Naive thymus-derived CD8-positive, alpha-beta T cell (primary cell): ENCODE data around the gene EEF1AKMT2. TPM values are rescaled to one million over a fixed set of nuclear protein-coding genes. Genes with fewer than 3 reads are reported as not detected.

Experiments
- ATAC-seq, 2 donors: fragments of 150-1000 bp; cut with Tn5 transposase in 1 of 2; sonication (Bioruptor Pico), chemical (Tn5 transposase) in 1 of 2; 1 replicate in 1 of 2; 2 replicates in 1 of 2; pipeline ENCODE4 v1.10.0; 2021; ENCODE audit warnings: mild to moderate bottlenecking in 2 of 2, moderate library complexity in 2 of 2
- POLR2A ChIA-PET: fragments of 350-600 bp; sonication (Branson Sonifier 250); formaldehyde crosslinking; loops from one replicate; lab custom pipeline; 2021; ENCODE audit warnings: antibody characterized with exemption; lab: Charles Lee
- DNase-seq, 10 donors: peaks; one replicate each; pipeline versions ENCODE4 v3.0.0 to v3.0.0-alpha.2; 2020 to 2022
- H3K27ac Mint-ChIP-seq, 10 donors: one replicate each; pipeline ENCODE4 v1.8.0; 2020 to 2022; ENCODE audit warnings: mild to moderate bottlenecking in 10 of 10, mixed read lengths in 10 of 10, moderate library complexity in 4 of 10, inconsistent platforms in 1 of 10
- H3K27me3 Mint-ChIP-seq, 5 donors: one replicate each; pipeline ENCODE4 v1.8.0; 2021 to 2022; ENCODE audit warnings: mixed read lengths in 5 of 5
- H3K36me3 Mint-ChIP-seq, 3 donors: one replicate each; pipeline ENCODE4 v1.8.0; 2020 to 2022; ENCODE audit warnings: mixed read lengths in 3 of 3, mild to moderate bottlenecking in 2 of 3, inconsistent platforms in 1 of 3
- H3K4me1 Mint-ChIP-seq, 4 donors: one replicate each; pipeline ENCODE4 v1.8.0; 2021 to 2022; ENCODE audit warnings: mixed read lengths in 4 of 4
- H3K4me3 Mint-ChIP-seq, 10 donors: one replicate each; pipeline ENCODE4 v1.8.0; 2020 to 2022; ENCODE audit warnings: mild to moderate bottlenecking in 10 of 10, mixed read lengths in 10 of 10, moderate library complexity in 6 of 10, inconsistent platforms in 1 of 10
- H3K9me3 Mint-ChIP-seq, 9 donors: one replicate each; pipeline ENCODE4 v1.8.0; 2020 to 2022; ENCODE audit warnings: mixed read lengths in 9 of 9, mild to moderate bottlenecking in 3 of 9, inconsistent platforms in 1 of 9, moderate library complexity in 1 of 9
- polyA plus RNA-seq, 3 donors: library from polyadenylated mRNA; unstranded; fragments of 300-500 nt; fragmentation: Illumina TruSeq; gene quantifications; one replicate each; pipeline ENCODE4 v1.2.3, GENCODE V29; 2021
- total RNA-seq, 8 experiments: library from RNA in 2 of 8; stranded (reverse) in 2 of 8; gene quantifications; one replicate each; pipeline ENCODE4 v1.2.3 and lab custom pipeline; 2021 to 2026

The EEF1AKMT2 gene
- total and polyA plus RNA-seq, 5 experiments from 2014 or later = 18.4 to 29.9 (median 22.4) TPM

DNA sequence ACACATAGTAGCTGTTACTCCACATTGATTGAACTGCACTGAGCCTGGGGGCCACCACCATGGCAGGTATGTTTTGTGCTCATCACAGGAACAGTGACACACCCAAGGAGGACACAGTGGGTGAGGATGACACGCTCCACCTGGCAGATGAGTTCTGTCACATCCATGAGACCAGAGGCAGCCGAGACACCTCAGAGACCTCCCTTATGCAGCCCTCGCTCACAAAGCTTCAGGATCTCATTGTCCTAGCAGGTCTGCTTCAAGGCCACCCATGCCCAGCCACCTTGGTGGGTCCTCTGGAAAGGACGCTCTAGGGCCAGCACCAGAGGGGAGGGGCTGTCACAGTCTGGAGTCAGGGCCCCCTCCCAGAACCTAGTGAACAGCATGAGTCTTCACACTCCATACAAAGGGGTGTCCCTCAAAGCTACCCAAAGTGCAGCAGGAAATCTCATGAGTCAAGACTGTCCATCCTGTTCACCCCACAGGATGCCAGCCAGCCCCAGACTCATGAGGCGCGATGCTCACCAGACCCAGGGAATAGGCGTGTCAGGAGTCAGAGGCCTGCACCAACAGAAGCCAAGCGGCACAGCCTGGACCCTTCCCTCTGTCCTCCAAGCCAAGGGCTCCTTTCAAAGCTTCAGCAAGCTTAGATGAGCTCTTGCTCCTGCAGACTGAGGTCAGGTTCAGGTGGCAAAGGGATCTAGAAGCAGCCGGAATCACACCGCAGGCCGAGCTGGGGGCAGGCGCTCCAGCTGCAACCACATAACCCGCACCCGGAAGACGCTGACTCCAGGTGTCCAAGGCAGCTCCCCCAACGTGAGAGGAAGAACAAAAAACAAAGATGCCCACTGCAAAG lies 57.1 kb downstream of the EEF1AKMT2 start:
- H3K9me3 Mint-ChIP-seq = no peaks in the 10 kb centered on the region
- ATAC-seq (peak; percentile 42 to 71), DNase-seq (peak in 1 of 10 donors; percentile 10)
- H3K4me1 Mint-ChIP-seq = peaks cover 44 to 99% (median 84%) of the 10 kb centered on the region in 4 donors
- peak overlapping the region; percentile 17 to 96 (median 84) for H3K27ac Mint-ChIP-seq
- POLR2A ChIA-PET = interaction anchor here (0.5 to 4.7 kb wide), 8 partner anchors 11 to 115 kb away, joined by 3 to 27 read pairs (median 4); no protein-coding TSS in a partner anchor
- H3K27me3 Mint-ChIP-seq = no peaks in the 10 kb centered on the region
- peaks cover 0 to 5% (median 0%) of the 10 kb centered on the region in 3 donors for H3K36me3 Mint-ChIP-seq
- H3K4me3 Mint-ChIP-seq = peak overlapping the region; percentile 46 to 81 (median 70)

DNA sequence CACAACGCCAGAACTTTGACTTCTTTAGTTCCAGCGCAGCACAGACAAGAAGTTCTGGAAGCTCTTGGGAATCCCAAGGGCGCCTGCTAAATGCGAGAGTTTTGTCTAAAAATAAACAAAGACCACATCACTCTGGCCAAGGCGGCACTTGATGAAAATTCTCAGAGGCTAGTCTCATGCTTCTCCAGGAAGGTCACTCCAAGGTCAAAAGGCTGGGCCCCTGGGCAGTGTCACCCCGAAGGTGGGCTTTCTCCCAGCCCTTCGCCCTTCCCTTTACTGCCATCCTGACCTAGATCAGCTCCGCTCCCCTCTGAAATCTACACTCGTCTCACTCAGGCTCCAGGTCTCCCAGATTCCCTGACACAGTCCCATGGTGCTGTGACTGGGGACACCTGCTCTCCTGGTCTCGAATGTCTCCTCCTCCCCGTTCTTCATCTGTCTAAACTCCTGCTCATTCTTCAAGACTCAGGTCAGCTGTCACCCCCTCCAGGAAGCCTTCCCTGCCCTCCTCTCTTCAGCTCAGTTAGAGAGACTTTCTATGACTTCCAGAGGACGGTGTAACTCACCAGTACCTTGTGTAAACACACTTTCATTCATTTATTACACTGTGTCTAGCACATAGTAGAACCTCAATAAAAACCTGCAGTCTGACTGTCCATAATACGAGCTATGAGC lies 58.0 kb downstream of the EEF1AKMT2 start:
- H3K4me1 Mint-ChIP-seq = peaks cover 45 to 99% (median 84%) of the 10 kb centered on the region in 4 donors
- H3K9me3 Mint-ChIP-seq = no peaks in the 10 kb centered on the region
- POLR2A ChIA-PET = interaction anchor here (0.7 to 4.7 kb wide), 9 partner anchors 10 to 1575 kb away, joined by 3 to 27 read pairs (median 3); no protein-coding TSS in a partner anchor
- H3K27me3 Mint-ChIP-seq = no peaks in the 10 kb centered on the region
- DNase-seq (no peak), ATAC-seq (no peak)
- H3K4me3 Mint-ChIP-seq = peak overlapping the region; percentile 2 to 81 (median 67)
- H3K27ac Mint-ChIP-seq = peak overlapping the region; percentile 74 to 96 (median 84)
- H3K36me3 Mint-ChIP-seq = peaks cover 0 to 5% (median 0%) of the 10 kb centered on the region in 3 donors

GRCh38 chr10:124732931-124733570 lies 58.6 kb downstream of the EEF1AKMT2 start:
- ATAC-seq (no peak), DNase-seq (no peak)
- Mint-ChIP-seq H3K4me1 (peaks cover 49 to 99% (median 84%) of the 10 kb centered on the region in 4 donors), H3K27me3 (no peaks in the 10 kb centered on the region), H3K27ac (peak overlapping the region; percentile 19 to 96 (median 81)), H3K9me3 (no peaks in the 10 kb centered on the region), H3K36me3 (peaks cover 0 to 5% (median 0%) of the 10 kb centered on the region in 3 donors), H3K4me3 (peak overlapping the region; percentile 16 to 77 (median 55))
- POLR2A ChIA-PET = interaction anchor here (0.7 to 4.7 kb wide), 6 partner anchors 9 to 1574 kb away, joined by 3 to 27 read pairs (median 4); no protein-coding TSS in a partner anchor

- Mint-ChIP-seq H3K36me3 (peaks cover 0 to 5% (median 0%) of the 10 kb centered on the region in 3 donors), H3K27ac (peak overlapping the region in 5 of 10 donors; percentile 1 to 96 (median 81)), H3K4me3 (peak overlapping the region in 1 of 10 donors; percentile 4), H3K27me3 (no peaks in the 10 kb centered on the region), H3K4me1 (peaks cover 45 to 99% (median 83%) of the 10 kb centered on the region in 4 donors), H3K9me3 (no peaks in the 10 kb centered on the region)
- POLR2A ChIA-PET = interaction anchor here (1.1 to 4.7 kb wide), 4 partner anchors 9 to 82 kb away, joined by 3 to 27 read pairs (median 7); no protein-coding TSS in a partner anchor
- ATAC-seq (no peak), DNase-seq (no peak)
These were observed 60.1 kb downstream of the EEF1AKMT2 start for GRCh38 chr10:124731551-124731950.

GRCh38 chr10:124730790-124731189 lies 60.9 kb downstream of the EEF1AKMT2 start:
- no peak overlapping the region for H3K4me3 Mint-ChIP-seq
- H3K9me3 Mint-ChIP-seq = no peaks in the 10 kb centered on the region
- POLR2A ChIA-PET = interaction anchor here (0.8 to 3.9 kb wide), 4 partner anchors 8 to 97 kb away, joined by 3 to 33 read pairs (median 7); no protein-coding TSS in a partner anchor
- no peaks in the 10 kb centered on the region for H3K27me3 Mint-ChIP-seq
- H3K36me3 Mint-ChIP-seq = peaks cover 0 to 8% (median 0%) of the 10 kb centered on the region in 3 donors
- DNase-seq (no peak), ATAC-seq (no peak)
- H3K27ac Mint-ChIP-seq = peak overlapping the region in 3 of 10 donors; percentile 29 to 95 (median 43)
- H3K4me1 Mint-ChIP-seq = peaks cover 39 to 100% (median 82%) of the 10 kb centered on the region in 4 donors

DNA sequence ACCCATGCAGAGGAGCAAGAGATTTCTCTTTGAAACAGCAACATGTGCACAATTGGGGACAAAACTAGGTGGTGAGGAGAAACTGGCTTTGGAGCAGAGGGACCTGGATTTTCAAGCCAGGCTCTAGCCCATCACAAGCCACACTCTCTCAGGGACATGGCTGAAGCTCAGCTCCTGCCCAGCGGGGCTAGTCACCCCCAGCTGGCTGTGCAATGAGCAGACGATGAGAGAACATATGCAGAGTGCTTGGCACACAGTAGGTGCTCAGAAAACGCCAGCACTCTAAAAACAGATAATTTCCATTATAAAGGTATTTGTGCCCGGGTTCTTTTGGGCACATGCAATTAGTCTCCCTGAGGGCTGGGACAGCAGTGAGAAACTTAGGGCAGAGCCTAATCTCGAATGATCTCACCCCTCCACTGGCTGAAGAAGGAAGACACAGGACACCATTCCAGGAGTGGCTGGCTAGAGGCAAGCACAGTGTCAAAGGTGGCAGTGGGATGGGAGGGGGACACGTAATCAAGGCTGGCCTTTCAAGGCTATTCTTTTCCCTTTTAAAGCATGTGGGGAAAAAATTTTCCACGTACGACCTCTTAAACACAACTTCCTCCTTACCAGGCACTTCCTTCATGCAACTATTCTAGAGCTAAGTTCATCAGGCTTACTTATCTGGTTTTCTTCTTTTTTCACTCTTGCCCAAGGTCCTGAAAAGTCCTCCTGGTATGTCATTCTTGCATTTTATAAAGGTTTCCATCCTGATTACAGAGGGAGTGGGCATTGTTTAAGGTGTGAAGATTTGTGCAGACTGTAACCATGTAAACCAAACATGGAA lies 62.6 kb downstream of the EEF1AKMT2 start:
- peak overlapping the region; percentile 64 to 95 (median 93) for H3K27ac Mint-ChIP-seq
- POLR2A ChIA-PET = interaction anchor here (0.6 to 3.9 kb wide), 11 partner anchors 8 to 94 kb away, joined by 3 to 33 read pairs (median 3); no protein-coding TSS in a partner anchor
- ATAC-seq (peak in 1 of 2 donors; percentile 19), DNase-seq (no peak)
- peaks cover 0 to 8% (median 0%) of the 10 kb centered on the region in 3 donors for H3K36me3 Mint-ChIP-seq
- peaks cover 30 to 100% (median 82%) of the 10 kb centered on the region in 4 donors for H3K4me1 Mint-ChIP-seq
- no peaks in the 10 kb centered on the region for H3K27me3 Mint-ChIP-seq
- H3K4me3 Mint-ChIP-seq = peak overlapping the region; percentile 48 to 83 (median 78)
- no peaks in the 10 kb centered on the region for H3K9me3 Mint-ChIP-seq

DNA sequence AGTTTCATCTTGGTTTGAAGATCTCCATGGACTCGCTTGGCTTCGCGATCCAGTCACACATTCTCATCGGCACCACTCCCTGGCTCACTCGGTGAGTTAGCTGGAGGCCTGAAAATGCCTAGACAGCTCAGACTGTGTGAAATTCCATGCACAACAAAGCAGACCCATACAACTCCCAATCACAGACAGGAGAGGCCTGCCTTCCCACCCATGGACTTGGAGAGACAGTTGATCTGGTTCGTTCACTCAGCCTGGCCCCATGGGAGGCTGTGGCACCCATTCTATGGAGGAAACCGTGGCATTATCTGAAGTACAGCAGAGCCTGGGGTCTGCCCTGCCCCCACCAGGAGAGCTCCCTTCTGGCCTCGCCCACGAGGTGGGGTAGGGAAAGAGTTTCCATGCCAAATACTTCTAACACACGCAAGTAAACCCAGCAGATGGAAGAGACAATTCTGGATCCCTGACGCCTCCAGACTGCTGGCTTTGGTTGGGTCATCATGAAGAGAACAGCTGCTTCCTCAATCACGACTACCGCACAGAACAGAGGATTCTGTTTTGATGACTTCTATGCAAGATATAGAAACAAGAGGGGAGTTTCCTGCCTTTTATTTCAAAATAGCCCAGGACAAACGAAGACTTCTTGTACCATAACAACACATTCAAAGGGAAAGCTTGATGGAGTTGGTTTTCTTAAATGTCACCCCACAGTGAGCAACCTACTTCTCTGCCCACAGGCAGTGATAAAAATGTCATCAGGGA lies 63.4 kb downstream of the EEF1AKMT2 start:
- POLR2A ChIA-PET = interaction anchor here (0.7 to 3.9 kb wide), 10 partner anchors 9 to 94 kb away, joined by 3 to 33 read pairs (median 3); no protein-coding TSS in a partner anchor
- H3K9me3 Mint-ChIP-seq = no peaks in the 10 kb centered on the region
- peak overlapping the region; percentile 48 to 83 (median 78) for H3K4me3 Mint-ChIP-seq
- peaks cover 34 to 100% (median 82%) of the 10 kb centered on the region in 4 donors for H3K4me1 Mint-ChIP-seq
- H3K27ac Mint-ChIP-seq = peak overlapping the region; percentile 64 to 95 (median 92)
- H3K36me3 Mint-ChIP-seq = peaks cover 0 to 8% (median 0%) of the 10 kb centered on the region in 3 donors
- ATAC-seq = peak; percentile 80 to 81
- H3K27me3 Mint-ChIP-seq = no peaks in the 10 kb centered on the region
- peak in 2 of 10 donors; percentile 64 to 69 for DNase-seq

GRCh38 chr10:124727361-124727960 lies 64.2 kb downstream of the EEF1AKMT2 start:
- peak overlapping the region in 9 of 10 donors; percentile 64 to 95 (median 93) for H3K27ac Mint-ChIP-seq
- no peaks in the 10 kb centered on the region for H3K27me3 Mint-ChIP-seq
- H3K9me3 Mint-ChIP-seq = no peaks in the 10 kb centered on the region
- ATAC-seq (no peak), DNase-seq (no peak)
- POLR2A ChIA-PET = interaction anchor here (0.6 to 3.9 kb wide), 6 partner anchors 9 to 80 kb away, joined by 3 to 33 read pairs (median 3); no protein-coding TSS in a partner anchor
- peak overlapping the region in 7 of 10 donors; percentile 15 to 80 (median 69) for H3K4me3 Mint-ChIP-seq
- H3K36me3 Mint-ChIP-seq = peaks cover 0 to 3% (median 0%) of the 10 kb centered on the region in 3 donors
- peaks cover 37 to 100% (median 82%) of the 10 kb centered on the region in 4 donors for H3K4me1 Mint-ChIP-seq

DNA sequence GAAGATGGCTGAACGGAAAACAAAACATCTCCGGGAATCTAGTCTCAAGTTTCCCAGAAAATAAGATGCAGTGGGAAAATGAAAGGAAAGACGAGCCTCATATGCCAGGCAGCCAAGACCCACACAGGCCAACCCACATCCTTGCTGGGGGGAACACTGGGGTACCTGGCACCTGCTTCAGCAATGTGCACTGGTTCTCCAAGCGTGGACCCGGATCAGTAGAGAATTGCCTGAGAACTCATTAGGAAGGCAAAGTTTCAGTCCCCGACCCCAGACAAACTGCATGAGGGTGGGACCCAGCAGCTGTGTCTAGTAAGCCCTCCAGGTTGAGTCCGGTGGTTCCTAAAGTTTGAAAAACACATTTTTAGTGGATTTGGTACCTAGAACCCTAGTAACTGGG lies 65.9 kb downstream of the EEF1AKMT2 start:
- DNase-seq = no peak
- POLR2A ChIA-PET = interaction anchor here (1.7 kb wide), 1 partner anchor 24 kb away, joined by 4 read pairs; no protein-coding TSS in a partner anchor
- no peak overlapping the region for H3K4me3 Mint-ChIP-seq

GRCh38 chr10:124725171-124725631 lies 66.5 kb downstream of the EEF1AKMT2 start:
- H3K36me3 Mint-ChIP-seq = peaks cover 0 to 3% (median 0%) of the 10 kb centered on the region in 3 donors
- peaks cover 44 to 99% (median 89%) of the 10 kb centered on the region in 4 donors for H3K4me1 Mint-ChIP-seq
- no peak for ATAC-seq
- no peaks in the 10 kb centered on the region for H3K9me3 Mint-ChIP-seq
- H3K27me3 Mint-ChIP-seq = no peaks in the 10 kb centered on the region
- H3K27ac Mint-ChIP-seq = peak overlapping the region in 9 of 10 donors; percentile 56 to 96 (median 92)
- peak overlapping the region in 1 of 10 donors; percentile 26 for H3K4me3 Mint-ChIP-seq
- DNase-seq = no peak
- POLR2A ChIA-PET = interaction anchor here (1.4 to 3.0 kb wide), 4 partner anchors 9 to 87 kb away, joined by 3 to 20 read pairs (median 5); no protein-coding TSS in a partner anchor

More for the DNA sequence above, 65.9 kb downstream of the EEF1AKMT2 start:
- Mint-ChIP-seq H3K9me3 (no peaks in the 10 kb centered on the region), H3K4me1 (peaks cover 44 to 99% (median 90%) of the 10 kb centered on the region in 4 donors), H3K36me3 (peaks cover 0 to 3% (median 0%) of the 10 kb centered on the region in 3 donors), H3K27ac (peak overlapping the region in 7 of 10 donors; percentile 5 to 95 (median 56)), H3K27me3 (no peaks in the 10 kb centered on the region)
- ATAC-seq = no peak
